HG02571 (cell line): ENCODE results near the gene HJURP.

Source experiments
- ATAC-seq: cut with Tn5 transposase; IDR thresholded peaks from one replicate; pipeline ENCODE4 v1.9.1; 2021; ENCODE audit warnings: mild to moderate bottlenecking, moderate library complexity; ENCODE audit not compliant: unreplicated experiment

HJURP gene

DNA sequence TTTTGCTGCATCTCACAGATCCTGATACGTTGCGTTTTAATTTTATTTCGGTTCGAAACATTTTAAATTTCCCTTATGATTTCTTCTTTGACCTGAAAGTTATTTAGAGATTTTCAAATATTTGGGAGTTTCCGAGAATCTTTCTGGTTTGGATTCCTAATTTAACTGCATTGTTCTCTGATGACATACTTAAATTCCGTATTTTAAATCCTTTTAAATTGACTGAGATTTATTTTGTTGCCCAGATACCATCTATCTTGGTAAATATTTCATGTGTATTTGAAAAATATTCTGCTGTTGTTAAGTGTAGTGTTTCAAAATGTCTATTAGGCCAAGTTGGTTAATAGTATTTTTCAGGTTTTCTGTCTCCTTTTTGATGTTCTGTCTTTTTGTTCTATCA lies 38.5 kb downstream of the HJURP start:
- ATAC-seq = no peak

DNA sequence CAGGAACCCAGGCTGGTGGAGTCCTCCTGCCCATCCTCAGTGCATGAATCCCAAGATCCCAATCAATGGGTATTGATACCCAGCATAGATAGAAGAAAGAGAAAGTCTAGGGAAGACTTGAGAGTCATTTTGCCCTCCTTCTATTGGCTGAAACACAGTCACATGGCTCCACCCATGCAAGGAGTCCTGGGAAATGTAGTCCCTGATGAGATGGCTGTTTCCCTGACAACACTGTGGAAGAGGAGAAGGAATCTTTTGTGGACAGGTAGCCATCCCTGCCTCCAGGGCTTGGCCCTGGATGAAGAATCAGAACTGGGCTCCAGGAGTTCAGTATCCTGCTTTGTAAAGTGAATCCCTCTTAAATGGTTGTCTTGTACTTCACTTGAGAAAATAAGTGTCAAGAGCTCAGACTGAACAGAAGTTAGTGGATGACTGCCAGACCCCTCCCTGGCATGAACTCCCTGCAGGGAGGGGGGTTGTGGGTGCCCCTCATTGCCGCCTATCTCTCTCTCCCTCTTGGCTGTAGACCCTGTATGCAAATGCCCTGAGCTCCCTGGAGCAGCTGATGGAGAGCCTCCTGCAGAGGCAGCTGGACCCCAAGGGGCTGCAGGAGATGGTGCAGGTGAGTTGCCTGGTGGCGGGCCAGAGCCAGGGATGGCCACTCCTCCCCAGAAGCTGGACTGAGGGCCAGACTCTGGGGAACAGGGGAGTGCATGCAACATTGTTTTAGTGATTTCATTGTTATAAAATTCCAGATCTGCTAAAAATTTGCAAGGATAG lies 40.1 kb downstream of the HJURP start:
- no peak for ATAC-seq

DNA sequence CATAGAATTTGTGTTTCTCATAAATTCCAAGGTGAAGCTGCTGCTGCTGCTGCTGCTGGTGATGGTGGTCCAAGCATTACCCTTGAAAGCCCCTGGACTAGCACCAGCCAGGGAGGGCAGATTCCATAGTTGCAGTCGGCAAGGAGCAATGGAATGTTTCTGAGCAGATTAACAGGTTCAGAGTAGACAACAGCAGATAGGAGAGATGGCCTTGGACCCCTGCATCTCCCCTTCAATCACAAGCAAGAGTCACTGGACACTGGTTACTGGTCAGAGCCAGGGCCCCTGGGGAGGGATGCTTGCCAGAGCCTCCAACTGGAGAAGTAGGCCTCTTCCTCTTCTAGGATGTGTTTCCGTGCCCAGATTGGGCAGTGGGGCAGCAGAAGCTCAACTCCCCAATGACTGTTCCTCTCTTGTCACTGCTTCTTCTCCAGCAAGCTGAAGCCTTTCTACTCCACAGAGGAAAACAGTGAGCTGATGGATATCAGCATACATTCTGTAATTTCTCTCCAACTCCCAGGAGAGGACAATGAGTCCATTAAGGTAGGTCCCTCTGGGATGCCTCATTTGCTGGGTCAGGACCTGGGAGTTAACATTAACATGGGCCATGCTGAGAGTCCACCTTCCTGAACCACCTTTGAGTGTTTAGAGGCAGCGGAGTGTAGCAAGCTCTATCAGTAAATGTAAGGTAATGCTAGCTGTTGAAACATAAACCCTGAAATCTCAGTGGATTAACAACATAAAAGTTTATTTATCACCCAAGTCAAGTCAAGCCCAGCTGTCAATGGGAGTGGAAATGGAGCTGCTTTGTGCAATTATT lies 40.9 kb downstream of the HJURP start:
- no peak for ATAC-seq

- ATAC-seq = no peak
Observed at GRCh38 chr2:233811732-233812131, 42.6 kb downstream of the HJURP start.

DNA sequence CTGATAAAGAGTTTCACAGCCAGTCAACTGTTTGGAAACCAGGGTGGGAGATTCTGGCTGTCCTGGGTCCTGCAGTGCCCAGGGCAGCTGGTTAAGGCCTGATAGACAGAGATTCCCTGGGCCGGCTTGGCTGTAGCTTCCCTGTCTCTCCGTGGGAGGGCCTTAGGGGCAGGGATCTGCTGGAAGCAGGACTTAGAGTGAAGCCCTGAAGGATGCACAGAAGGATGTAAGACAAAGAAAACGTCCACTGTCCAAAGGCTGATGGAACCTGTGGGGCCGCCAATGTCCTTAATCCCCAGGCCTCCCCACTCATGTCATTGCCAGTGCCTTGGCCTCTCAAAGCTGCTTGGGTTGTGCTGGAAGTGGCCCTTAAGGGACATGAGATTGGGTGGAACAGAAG lies 43.2 kb downstream of the HJURP start:
- ATAC-seq = no peak

- no peak for ATAC-seq
Observed at GRCh38 chr2:233810385-233810784, 44.0 kb downstream of the HJURP start.

DNA sequence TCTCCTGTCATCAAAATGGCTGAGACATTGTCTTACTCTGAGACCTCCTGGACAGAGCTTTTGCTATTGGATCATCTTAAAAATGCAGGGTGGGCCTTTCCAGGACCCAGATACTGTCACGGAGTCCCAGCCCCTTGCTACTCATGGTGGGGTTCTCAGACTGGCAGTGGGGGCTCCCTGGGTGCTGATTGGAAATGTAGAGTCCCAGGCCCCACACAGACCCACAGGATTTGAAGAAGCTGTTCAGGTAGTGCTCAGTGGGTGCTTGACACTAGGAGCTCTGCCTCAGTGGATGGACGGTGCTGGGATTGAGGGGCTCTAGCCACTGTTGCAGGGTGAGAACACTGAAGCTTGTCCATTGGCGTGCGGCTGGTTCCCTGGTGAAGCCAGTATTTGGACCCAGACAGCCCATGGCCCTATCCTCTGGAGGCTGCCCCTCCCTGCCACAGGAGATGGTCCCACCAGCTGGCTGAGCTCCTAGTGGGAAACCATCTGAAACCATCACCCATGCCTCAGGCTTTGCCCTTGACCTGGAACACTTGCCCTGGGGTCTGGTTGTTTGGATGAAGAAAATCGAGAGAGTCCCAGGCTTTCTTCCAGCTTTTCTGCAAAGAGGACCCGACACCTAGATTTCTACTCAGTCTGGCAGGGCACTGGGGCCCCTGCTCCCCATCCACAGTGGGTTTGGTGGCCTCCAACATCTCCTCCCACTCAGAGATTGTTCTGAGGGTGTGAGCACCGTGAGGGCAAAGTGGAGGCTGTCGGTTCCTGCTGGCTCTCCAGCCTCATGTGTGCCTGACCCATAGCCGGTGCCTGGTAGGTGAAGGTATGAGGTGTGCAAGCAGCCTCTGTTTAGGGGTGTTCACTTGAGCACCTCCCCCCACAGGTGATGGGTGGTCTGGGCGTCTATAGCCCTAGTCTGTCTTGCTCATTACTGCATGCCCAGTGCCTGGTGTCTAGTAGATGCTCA lies 46.1 kb downstream of the HJURP start:
- ATAC-seq = no peak

DNA sequence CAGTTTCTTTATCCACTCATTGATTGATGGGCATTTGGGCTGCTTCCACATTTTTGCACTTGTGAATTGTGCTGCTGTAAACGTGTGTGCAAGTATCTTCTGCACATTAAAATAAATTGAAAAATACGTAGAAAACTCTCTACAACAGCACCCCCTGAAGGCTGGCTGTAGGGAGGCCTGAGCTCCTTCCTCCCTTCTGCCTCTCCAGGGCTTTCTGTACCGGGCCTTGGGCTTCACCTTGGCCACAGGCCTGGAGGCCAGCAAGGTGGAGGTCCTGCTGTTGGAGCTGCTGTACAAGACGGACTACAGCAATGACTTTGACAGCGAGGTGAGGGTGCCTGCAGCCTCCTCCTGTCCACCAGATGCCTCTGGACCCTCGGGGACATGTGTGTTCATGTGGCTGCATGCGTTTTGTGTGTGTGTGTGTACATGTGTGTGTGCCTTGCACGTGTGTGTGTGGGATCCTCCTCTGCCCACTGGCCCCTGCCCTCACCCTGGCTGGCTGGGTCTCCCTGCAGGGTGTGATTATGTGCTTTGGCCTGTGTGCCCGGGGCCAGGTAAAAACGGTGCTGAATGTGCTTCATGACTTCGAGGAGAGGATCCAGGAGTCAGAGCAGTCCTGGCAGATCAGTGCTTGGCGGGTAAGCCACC lies 47.0 kb downstream of the HJURP start:
- no peak for ATAC-seq

- no peak for ATAC-seq
Observed at GRCh38 chr2:233803994-233804393, 50.3 kb downstream of the HJURP start.

DNA sequence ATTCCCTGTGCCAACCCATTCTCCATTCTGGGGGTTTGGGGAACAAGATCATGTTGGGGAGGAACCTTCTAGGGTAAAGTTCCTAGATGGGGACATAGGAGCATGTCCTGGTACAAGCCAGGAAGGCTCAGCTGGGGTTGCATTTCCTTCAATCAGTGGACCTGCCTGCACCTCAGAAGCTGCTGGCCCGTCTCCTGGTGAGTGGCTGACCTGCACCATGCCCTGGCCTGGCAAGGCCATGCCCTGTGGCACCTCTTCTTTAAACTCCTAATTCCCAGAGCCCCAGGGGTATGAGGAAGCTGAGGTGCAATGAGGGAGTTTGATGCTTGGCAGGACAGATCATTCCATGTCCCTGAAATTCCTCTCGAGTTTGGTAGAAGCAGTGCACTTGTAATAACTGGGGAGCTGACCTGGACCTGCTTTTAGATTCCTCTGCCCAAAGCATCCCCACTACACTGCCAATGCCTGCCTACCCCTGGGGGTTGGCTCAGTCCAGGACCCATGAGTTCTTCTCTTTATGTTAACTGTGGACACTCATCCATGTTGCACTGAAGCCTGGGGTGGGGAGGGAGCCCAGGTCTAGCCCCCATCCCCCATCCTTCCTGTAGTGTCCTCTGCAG lies 50.9 kb downstream of the HJURP start:
- no peak for ATAC-seq

DNA sequence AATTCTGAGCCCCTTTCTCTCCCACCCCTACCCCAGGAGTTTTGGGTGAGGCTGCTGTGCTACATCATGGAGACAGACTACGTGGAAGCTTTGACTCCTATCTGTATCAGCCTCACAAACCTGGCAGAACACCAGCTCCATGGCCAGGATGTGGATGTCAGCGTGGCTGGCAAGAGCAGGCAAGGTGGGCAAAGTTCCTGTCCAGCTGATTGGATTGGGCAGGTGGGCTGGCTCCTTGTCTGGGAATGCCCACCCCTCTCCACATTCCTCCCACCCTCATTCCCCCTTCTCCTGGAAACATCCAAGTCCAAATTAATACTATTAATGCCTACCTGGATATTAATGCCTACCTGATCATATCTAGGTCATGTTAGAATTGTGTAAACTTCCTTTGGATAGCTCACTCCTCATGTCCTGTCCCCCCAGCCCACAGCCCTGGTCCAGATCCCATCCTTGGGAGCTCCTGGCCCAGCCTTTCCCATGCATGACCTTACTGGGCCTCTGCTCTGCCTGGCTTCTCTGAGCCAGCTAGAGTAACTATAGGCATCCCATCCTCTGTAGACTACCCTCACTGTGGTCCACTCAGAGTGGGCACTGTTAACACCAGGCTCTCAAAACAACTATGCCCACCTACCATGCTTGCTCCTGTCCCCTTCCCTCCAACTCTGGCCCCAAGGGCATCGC lies 52.1 kb downstream of the HJURP start:
- no peak for ATAC-seq

GRCh38 chr2:233801357-233802131 lies 52.8 kb downstream of the HJURP start:
- no peak for ATAC-seq

DNA sequence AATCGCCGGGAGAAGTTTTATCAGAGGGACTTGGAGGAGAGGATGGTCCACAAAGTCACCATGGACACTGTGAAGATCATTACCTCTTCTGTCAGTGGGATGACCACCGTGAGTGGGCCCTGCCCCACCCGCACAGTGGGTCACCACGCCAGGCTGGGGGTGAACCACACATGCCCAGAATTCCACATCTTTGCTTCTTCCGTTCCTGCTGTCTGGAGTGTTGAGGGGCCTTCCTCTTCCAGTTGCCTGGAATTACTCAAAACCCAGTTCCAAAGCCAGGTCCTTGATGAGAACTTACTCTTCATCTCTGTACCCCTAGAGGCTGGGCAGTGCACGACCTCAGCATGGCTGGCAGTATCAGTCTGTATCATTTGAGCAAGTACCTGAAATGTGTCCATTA lies 54.1 kb downstream of the HJURP start:
- no peak for ATAC-seq

DNA sequence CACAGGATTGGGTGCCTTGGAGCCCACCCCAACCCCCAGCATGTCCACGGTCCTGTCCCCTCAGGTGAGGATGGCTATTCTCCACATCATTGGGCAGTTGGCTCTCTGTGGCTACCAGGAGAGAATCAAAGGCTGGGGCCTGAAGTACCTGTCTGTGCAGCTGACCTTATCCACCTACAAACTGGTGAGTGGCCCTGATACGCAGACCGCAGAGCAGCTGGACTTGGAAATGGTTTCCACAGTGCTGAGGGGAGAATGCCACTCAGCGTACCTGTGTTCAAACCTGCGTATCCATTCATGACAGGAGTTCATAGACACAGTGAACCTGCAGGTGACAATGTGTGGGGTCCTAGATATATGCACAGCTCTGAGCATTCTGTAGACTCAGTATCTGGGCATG lies 54.6 kb downstream of the HJURP start:
- ATAC-seq = no peak

GRCh38 chr2:233799087-233799665 lies 55.2 kb downstream of the HJURP start:
- ATAC-seq = no peak

DNA sequence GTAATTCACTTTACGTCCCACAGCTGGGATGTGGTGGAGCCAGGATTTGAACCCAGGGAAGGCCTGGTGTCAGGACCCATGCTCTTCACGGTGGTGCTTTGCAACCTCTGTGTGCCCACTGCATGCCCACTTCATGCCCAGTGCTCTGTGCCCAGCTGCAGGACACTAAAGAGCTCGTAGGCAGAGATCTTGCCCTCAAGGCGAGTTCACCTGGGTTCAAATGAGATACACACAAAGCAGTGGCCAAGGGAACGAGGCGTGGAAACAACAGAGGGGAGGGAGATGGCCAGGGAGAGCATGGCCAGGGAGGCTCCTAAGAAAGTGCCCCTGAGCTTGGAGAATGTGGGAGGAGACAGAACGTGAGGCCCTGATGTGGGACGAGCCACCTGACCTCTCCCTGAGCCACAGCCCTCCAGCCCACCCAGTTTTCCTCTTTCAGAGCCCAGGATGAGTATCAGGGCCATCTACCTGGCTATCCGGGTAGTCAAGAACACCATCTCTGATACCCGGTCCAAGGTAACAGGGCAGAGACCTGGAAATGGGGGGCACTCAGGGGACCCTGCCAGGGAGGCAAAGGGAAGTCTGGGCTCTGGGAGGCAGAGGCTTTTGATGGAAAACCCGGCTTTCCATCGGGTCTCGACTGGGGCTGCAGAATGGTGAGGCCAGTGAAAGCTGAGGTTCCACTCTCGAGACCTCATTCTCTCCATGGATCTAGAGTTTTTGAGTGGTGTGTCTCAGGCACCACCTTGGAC lies 55.8 kb downstream of the HJURP start:
- no peak for ATAC-seq

GRCh38 chr2:233796254-233796653 lies 58.1 kb downstream of the HJURP start:
- ATAC-seq = no peak

DNA sequence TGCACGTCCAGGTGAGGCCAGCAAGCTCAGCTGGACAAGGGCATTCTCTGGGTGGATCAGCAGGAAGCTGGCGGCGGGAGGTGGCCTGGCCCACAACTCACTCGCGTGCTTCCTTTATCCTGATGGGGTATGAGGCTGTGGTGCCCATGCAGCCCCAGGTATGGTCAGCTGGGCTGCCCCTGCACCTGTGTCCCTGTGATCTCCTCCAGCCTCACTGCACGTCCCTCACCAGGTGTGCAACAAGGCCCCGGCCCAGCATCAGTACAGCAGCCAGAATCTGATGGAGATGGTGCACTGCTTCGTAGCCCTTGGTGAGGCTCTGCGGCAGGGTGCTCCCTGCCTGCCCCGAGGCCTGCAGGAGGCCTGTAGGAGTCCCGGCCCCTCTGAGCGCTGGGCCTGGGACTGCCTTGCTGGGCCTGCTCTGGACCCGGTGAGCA lies 58.6 kb downstream of the HJURP start:
- ATAC-seq = no peak
